ENCODE data around the gene NFATC2. TPM values are rescaled to one million over a fixed set of nuclear protein-coding genes. Genes with fewer than 3 reads are reported as not detected.

Gene NFATC2
- total RNA-seq, 1 donor from 2014 or later: 3.9 TPM

GRCh38 chr20:51489611-51490010, 52.9 kb downstream of the NFATC2 start:
- Mint-ChIP-seq H3K4me1 (ENCODE audit: low read depth, unreplicated experiment) (peaks cover 34% of the 10 kb centered on the region), H3K4me3 (ENCODE audit: unreplicated experiment) (no peak overlapping the region), H3K36me3 (ENCODE audit: low read depth, unreplicated experiment) (no peaks in the 10 kb centered on the region), H3K9me3 (ENCODE audit: unreplicated experiment) (no peaks in the 10 kb centered on the region), H3K27ac (ENCODE audit: unreplicated experiment) (peak overlapping the region; percentile 77), H3K27me3 (ENCODE audit: low read depth, unreplicated experiment) (no peaks in the 10 kb centered on the region)
- no peaks in the 10 kb centered on the region for H3K9me3 ChIP-seq (ENCODE audit: insufficient read depth, low read depth, low read length)
- TF ChIP-seq EZH2 (IDR thresholded peaks at IDR 0.05; ENCODE audit: insufficient read depth, low read length) (no peak), CTCF (IDR thresholded peaks at IDR 0.05; ENCODE audit: insufficient read depth, low read depth, low read length) (no peak)
- no peak overlapping the region for H3K27ac ChIP-seq (ENCODE audit: low read depth, low read length)
- H4K20me1 ChIP-seq (ENCODE audit: insufficient read depth, low read length): no peaks in the 10 kb centered on the region
- no peak overlapping the region for H3K9ac ChIP-seq (ENCODE audit: low read length)
- H3K36me3 ChIP-seq (ENCODE audit: insufficient read depth, low read length): no peaks in the 10 kb centered on the region
- DNase-seq (ENCODE audit: low read depth): peak; percentile 49
- no peak overlapping the region for H2AFZ ChIP-seq (ENCODE audit: low read depth, low read length)
- H3K79me2 ChIP-seq (ENCODE audit: insufficient read depth, low read length): no peaks in the 10 kb centered on the region
- H3K4me3 ChIP-seq (ENCODE audit: insufficient read depth, low read depth, low read length): no peak overlapping the region
- H3K27me3 ChIP-seq (ENCODE audit: insufficient read depth, low read length): no peaks in the 10 kb centered on the region
- FAIRE-seq: no peak
- peaks cover 38% of the 10 kb centered on the region for H3K4me1 ChIP-seq (ENCODE audit: insufficient read depth, low read length)
- no peak overlapping the region for H3K4me2 ChIP-seq (ENCODE audit: low read length)

- Mint-ChIP-seq H3K4me3 (ENCODE audit: unreplicated experiment) (no peak overlapping the region), H3K27me3 (ENCODE audit: low read depth, unreplicated experiment) (no peaks in the 10 kb centered on the region), H3K9me3 (ENCODE audit: unreplicated experiment) (no peaks in the 10 kb centered on the region), H3K36me3 (ENCODE audit: low read depth, unreplicated experiment) (no peaks in the 10 kb centered on the region), H3K27ac (ENCODE audit: unreplicated experiment) (peak overlapping the region; percentile 97), H3K4me1 (ENCODE audit: low read depth, unreplicated experiment) (peaks cover 34% of the 10 kb centered on the region)
- TF ChIP-seq CTCF (IDR thresholded peaks at IDR 0.05; ENCODE audit: insufficient read depth, low read depth, low read length): no peak
- no peak for TF ChIP-seq EZH2 (IDR thresholded peaks at IDR 0.05; ENCODE audit: insufficient read depth, low read length)
- no peak for FAIRE-seq
- Histone ChIP-seq H3K4me3 (ENCODE audit: insufficient read depth, low read depth, low read length) (no peak overlapping the region), H3K9ac (ENCODE audit: low read length) (peak overlapping the region; percentile 85), H3K79me2 (ENCODE audit: insufficient read depth, low read length) (no peaks in the 10 kb centered on the region), H3K9me3 (ENCODE audit: insufficient read depth, low read depth, low read length) (no peaks in the 10 kb centered on the region), H3K27me3 (ENCODE audit: insufficient read depth, low read length) (no peaks in the 10 kb centered on the region), H4K20me1 (ENCODE audit: insufficient read depth, low read length) (no peaks in the 10 kb centered on the region), H3K27ac (ENCODE audit: low read depth, low read length) (peak overlapping the region; percentile 93), H3K4me1 (ENCODE audit: insufficient read depth, low read length) (peaks cover 38% of the 10 kb centered on the region), H3K36me3 (ENCODE audit: insufficient read depth, low read length) (no peaks in the 10 kb centered on the region), H2AFZ (ENCODE audit: low read depth, low read length) (no peak overlapping the region), H3K4me2 (ENCODE audit: low read length) (peak overlapping the region; percentile 83)
- no peak for DNase-seq (ENCODE audit: low read depth)
Measured at GRCh38 chr20:51488331-51488730, 54.2 kb downstream of the NFATC2 start.

GRCh38 chr20:51487565-51488268, 54.8 kb downstream of the NFATC2 start:
- Histone ChIP-seq H3K4me3 (ENCODE audit: insufficient read depth, low read depth, low read length) (peak overlapping the region; percentile 51), H3K27me3 (ENCODE audit: insufficient read depth, low read length) (no peaks in the 10 kb centered on the region), H3K9ac (ENCODE audit: low read length) (peak overlapping the region; percentile 85), H3K9me3 (ENCODE audit: insufficient read depth, low read depth, low read length) (no peaks in the 10 kb centered on the region), H4K20me1 (ENCODE audit: insufficient read depth, low read length) (no peaks in the 10 kb centered on the region), H3K27ac (ENCODE audit: low read depth, low read length) (peak overlapping the region; percentile 93), H3K79me2 (ENCODE audit: insufficient read depth, low read length) (no peaks in the 10 kb centered on the region), H3K4me1 (ENCODE audit: insufficient read depth, low read length) (peaks cover 35% of the 10 kb centered on the region), H3K36me3 (ENCODE audit: insufficient read depth, low read length) (no peaks in the 10 kb centered on the region), H2AFZ (ENCODE audit: low read depth, low read length) (peak overlapping the region; percentile 61), H3K4me2 (ENCODE audit: low read length) (peak overlapping the region; percentile 83)
- FAIRE-seq (peak; percentile 56), DNase-seq (ENCODE audit: low read depth) (peak; percentile 91)
- Mint-ChIP-seq H3K36me3 (ENCODE audit: low read depth, unreplicated experiment) (no peaks in the 10 kb centered on the region), H3K27me3 (ENCODE audit: low read depth, unreplicated experiment) (no peaks in the 10 kb centered on the region), H3K4me3 (ENCODE audit: unreplicated experiment) (peak overlapping the region; percentile 58), H3K4me1 (ENCODE audit: low read depth, unreplicated experiment) (peaks cover 34% of the 10 kb centered on the region), H3K27ac (ENCODE audit: unreplicated experiment) (peak overlapping the region; percentile 97), H3K9me3 (ENCODE audit: unreplicated experiment) (no peaks in the 10 kb centered on the region)
- TF ChIP-seq CTCF (IDR thresholded peaks at IDR 0.05; ENCODE audit: insufficient read depth, low read depth, low read length): no peak
- no peak for TF ChIP-seq EZH2 (IDR thresholded peaks at IDR 0.05; ENCODE audit: insufficient read depth, low read length)

Data from astrocyte (in vitro differentiated cells and primary cell).